Ishikawa (cell line): Measurements from ENCODE around the gene SLCO3A1.

ENCODE experiments used
- CEBPB ChIP-seq: IDR thresholded peaks from 2 replicates; pipeline ENCODE4 v1.6.1; 2012
- CREB1 ChIP-seq: IDR thresholded peaks from 2 replicates; pipeline ENCODE4 v1.6.1; 2012; ENCODE audit warnings: low read depth
- EGR1 ChIP-seq: IDR thresholded peaks from 2 replicates; pipeline ENCODE4 v1.6.1; 2012
- EP300 ChIP-seq: IDR thresholded peaks from 2 replicates; pipeline ENCODE4 v1.6.1; 2012; ENCODE audit warnings: borderline replicate concordance
- FOXM1 ChIP-seq: IDR thresholded peaks from 2 replicates; pipeline ENCODE4 v1.6.1; 2012; ENCODE audit warnings: low read depth, borderline replicate concordance
- MAX ChIP-seq: IDR thresholded peaks from 2 replicates; pipeline ENCODE4 v1.6.1; 2012
- NFIC ChIP-seq: IDR thresholded peaks from 2 replicates; pipeline ENCODE4 v1.6.1; 2012
- RAD21 ChIP-seq: IDR thresholded peaks from 2 replicates; pipeline ENCODE4 v1.6.1; 2012; ENCODE audit warnings: low read depth
- REST ChIP-seq: IDR thresholded peaks from 2 replicates; pipeline ENCODE4 v1.6.1; 2012; ENCODE audit warnings: low read depth, mild to moderate bottlenecking
- TAF1 ChIP-seq: IDR thresholded peaks from 2 replicates; pipeline ENCODE4 v1.6.1; 2012; ENCODE audit warnings: low read depth, mild to moderate bottlenecking
- TCF12 ChIP-seq: IDR thresholded peaks from 2 replicates; pipeline ENCODE4 v1.6.1; 2012; ENCODE audit warnings: low read depth
- TEAD4 ChIP-seq: IDR thresholded peaks from 2 replicates; pipeline ENCODE4 v1.6.1; 2012
- USF1 ChIP-seq: IDR thresholded peaks from 2 replicates; pipeline ENCODE4 v1.6.1; 2012
- YY1 ChIP-seq: IDR thresholded peaks from 2 replicates; pipeline ENCODE4 v1.6.1; 2012; ENCODE audit warnings: low read depth
- ZBTB7A ChIP-seq: IDR thresholded peaks from 2 replicates; pipeline ENCODE4 v1.6.1; 2012; ENCODE audit warnings: low read depth

The SLCO3A1 gene

GRCh38 chr15:92014281-92015030 lies 160.9 kb downstream of the SLCO3A1 start:
- TF ChIP-seq USF1, result no peak

- TF ChIP-seq RAD21, result no peak
- TF ChIP-seq REST, result no peak
- no peak for TF ChIP-seq YY1
- TF ChIP-seq CEBPB, result no peak
- no peak for TF ChIP-seq CREB1
- no peak for TF ChIP-seq USF1
- TF ChIP-seq MAX, result no peak
- TF ChIP-seq TEAD4, result no peak
- TF ChIP-seq EGR1, result no peak
- TF ChIP-seq FOXM1, result no peak
- TF ChIP-seq TAF1, result no peak
- no peak for TF ChIP-seq TCF12
- TF ChIP-seq EP300, result no peak
- no peak for TF ChIP-seq ZBTB7A
- TF ChIP-seq NFIC, result no peak
Measured at GRCh38 chr15:92017882-92018534, 164.5 kb downstream of the SLCO3A1 start.

- no peak for TF ChIP-seq RAD21
- TF ChIP-seq USF1, result no peak
- no peak for TF ChIP-seq TEAD4
- TF ChIP-seq CREB1, result no peak
- TF ChIP-seq FOXM1, result no peak
- TF ChIP-seq MAX, result no peak
- TF ChIP-seq EP300, result no peak
- no peak for TF ChIP-seq TCF12
Measured at GRCh38 chr15:92018535-92019239, 165.2 kb downstream of the SLCO3A1 start.

GRCh38 chr15:92019706-92020105 lies 166.2 kb downstream of the SLCO3A1 start:
- TF ChIP-seq REST (no peak), NFIC (no peak), ZBTB7A (no peak)

GRCh38 chr15:92020207-92020606 lies 166.7 kb downstream of the SLCO3A1 start:
- TF ChIP-seq CREB1, result no peak
- TF ChIP-seq FOXM1, result no peak
- no peak for TF ChIP-seq ZBTB7A
- no peak for TF ChIP-seq CEBPB
- TF ChIP-seq TCF12, result no peak
- TF ChIP-seq RAD21, result no peak
- no peak for TF ChIP-seq YY1
- no peak for TF ChIP-seq MAX
- no peak for TF ChIP-seq EP300
- no peak for TF ChIP-seq TAF1
- TF ChIP-seq NFIC, result no peak
- TF ChIP-seq TEAD4, result no peak
- TF ChIP-seq REST, result no peak
- no peak for TF ChIP-seq EGR1
- TF ChIP-seq USF1, result no peak
